Head of caudate nucleus (tissue), 42 donors: ENCODE measurements around the gene RNH1.
A peak's percentile ranks its signal among the peaks of the same experiment; 100 is the strongest.

Source experiments
- DNase-seq, 42 donors: peaks; one replicate each; pipeline versions ENCODE4 v3.0.0 to v3.0.0-alpha.2; 2020 to 2021; ENCODE audit warnings: mixed read lengths in 7 of 42
- intact Hi-C: fragments of 100-400 bp; cut with DNase I; formaldehyde crosslinking; loops from one replicate; pipeline ENCODE4 v1.15.0; 2022

RNH1 gene

GRCh38 chr11:452203-452744 lies 54.8 kb downstream of the RNH1 start:
- no peak for DNase-seq
- intact Hi-C loops = no loop called here

- no peak for DNase-seq
- intact Hi-C loops = no loop called here
These were observed 55.3 kb downstream of the RNH1 start for GRCh38 chr11:451738-452137.

GRCh38 chr11:450809-451451 lies 56.1 kb downstream of the RNH1 start:
- DNase-seq = peak; percentile 51 to 88 (median 76)
- intact Hi-C loops = no loop called here

GRCh38 chr11:449889-450808 lies 56.9 kb downstream of the RNH1 start, which contains the start of gene PTDSS2:
PTDSS2 (plus strand) TSS chr11:450279; CDS start chr11:450456, 177 bp downstream.
- peak; percentile 93 to 99 (median 97) for DNase-seq
- intact Hi-C loops = loop anchor here (5.0 kb wide), 1 partner anchor 57 kb away; the partner anchor contains the start of gene RNH1

GRCh38 chr11:447923-448731 lies 58.9 kb downstream of the RNH1 start:
- intact Hi-C loops = loop anchor here (5.0 kb wide), 1 partner anchor 59 kb away; the partner anchor contains the start of gene RNH1

GRCh38 chr11:446891-447290 lies 60.2 kb downstream of the RNH1 start:
- no peak for DNase-seq
- intact Hi-C loops = loop anchor here (5.0 kb wide), 1 partner anchor 60 kb away; the partner anchor contains the start of gene RNH1

More at GRCh38 chr11:447923-448731, 58.9 kb downstream of the RNH1 start:
- peak; percentile 88 to 98 (median 94) for DNase-seq

GRCh38 chr11:445765-446588 lies 61.1 kb downstream of the RNH1 start:
- DNase-seq = no peak
- intact Hi-C loops = loop anchor here (5.0 kb wide), 1 partner anchor 61 kb away; the partner anchor contains the start of gene RNH1
